HepG2 (cell line): ENCODE results near the gene AMOTL2. TPM values are rescaled to one million over a fixed set of nuclear protein-coding genes. Genes with fewer than 3 reads are reported as not detected.

Experiments used
- CEBPB ChIP-seq: IDR thresholded peaks from 2 replicates; pipeline ENCODE4 v1.6.1; 2011; ENCODE audit warnings: low read depth, low read length, improper control_type of control experiment, borderline replicate concordance
- GLMP ChIP-seq: sonication (generic); formaldehyde crosslinking; IDR thresholded peaks from 2 replicates; pipeline ENCODE4 v1.9.0; 2021; ENCODE audit warnings: missing genetic modification reagents, mild to moderate bottlenecking, borderline replicate concordance
- GTF3A ChIP-seq: sonication (generic); formaldehyde crosslinking; conservative IDR thresholded peaks from 2 replicates; pipeline ENCODE4 v1.4.0; 2020; ENCODE audit warnings: mild to moderate bottlenecking, missing genetic modification reagents
- HOXA7 ChIP-seq: sonication (generic); formaldehyde crosslinking; IDR thresholded peaks from 2 replicates; pipeline ENCODE4 v1.8.1; 2022; ENCODE audit warnings: mild to moderate bottlenecking, missing genetic modification reagents, moderate library complexity
- JUN ChIP-seq: sonication (generic); formaldehyde crosslinking; IDR thresholded peaks from 2 replicates; pipeline ENCODE4 v1.4.0; 2020; ENCODE audit warnings: mild to moderate bottlenecking, missing genetic modification reagents
- KLF9 ChIP-seq: IDR thresholded peaks from 2 replicates; pipeline ENCODE4 v1.6.1; 2016; ENCODE audit warnings: low read depth
- PPARG ChIP-seq: conservative IDR thresholded peaks from 2 replicates; pipeline ENCODE4 v1.6.1; 2016; ENCODE audit warnings: missing biosample characterization, missing genetic modification reagents
- SNAPC5 ChIP-seq: sonication (generic); formaldehyde crosslinking; IDR thresholded peaks from 2 replicates; pipeline ENCODE4 v1.8.1; 2023; ENCODE audit warnings: mild to moderate bottlenecking, missing genetic modification reagents, borderline replicate concordance
- SRSF9 ChIP-seq: fragments of 200-400 bp; formaldehyde crosslinking; IDR thresholded peaks from 2 replicates; pipeline ENCODE4 v1.6.1; 2018; ENCODE audit warnings: borderline replicate concordance, mild to moderate bottlenecking, low read depth, low read length; ENCODE audit not compliant: insufficient read depth, poor library complexity, severe bottlenecking
- TRAFD1 ChIP-seq: sonication (generic); formaldehyde crosslinking; IDR thresholded peaks from 2 replicates; pipeline ENCODE4 v1.5.1; 2020; ENCODE audit warnings: missing genetic modification reagents, mild to moderate bottlenecking, borderline replicate concordance
- TRIM22 ChIP-seq: fragments of 450-650 bp; IDR thresholded peaks from 2 replicates; pipeline ENCODE4 v1.6.1; 2017
- ZNF12 ChIP-seq: sonication (generic); formaldehyde crosslinking; IDR thresholded peaks from 2 replicates; pipeline ENCODE4 v1.5.0; 2020; ENCODE audit warnings: missing genetic modification reagents
- ZNF614 ChIP-seq: IDR thresholded peaks from 2 replicates; pipeline ENCODE4 v1.6.1; 2018; ENCODE audit warnings: missing biosample characterization, missing genetic modification reagents, inconsistent platforms, borderline replicate concordance
- ZNF674 ChIP-seq: sonication (generic); formaldehyde crosslinking; IDR thresholded peaks from 2 replicates; pipeline ENCODE4 v1.5.0; 2020; ENCODE audit warnings: low read depth, mild to moderate bottlenecking, missing genetic modification reagents
- ZNF883 ChIP-seq: sonication (generic); formaldehyde crosslinking; IDR thresholded peaks from 2 replicates; pipeline ENCODE4 v1.5.1; 2020; ENCODE audit warnings: mild to moderate bottlenecking, missing genetic modification reagents; ENCODE audit errors: not compliant biosample characterization
- polyA plus RNA-seq, 8 experiments: library from polyadenylated mRNA; depleted of rRNA in 3 of 8; stranded (reverse) in 7 of 8; unstranded in 1 of 8; fragments of >200 nt; fragmentation: Illumina TruSeq in 4 of 8; extraction: Trizol in 4 of 8; gene quantifications; 2 replicates each; pipeline versions ENCODE4 v1.2.1 to v1.2.3, GENCODE V29; 2011 to 2016; ENCODE audit warnings: low read depth in 4 of 8, missing spikeins in 1 of 8, mixed read lengths in 1 of 8; ENCODE audit not compliant: insufficient read depth in 1 of 8
- total RNA-seq, 5 experiments: library from RNA; depleted of rRNA; stranded (reverse); fragments of >200 nt; fragmentation: Illumina TruSeq; extraction: Trizol; gene quantifications; 2 replicates each; pipeline ENCODE4 v1.2.3, GENCODE V29; 2016; ENCODE audit warnings: low read depth in 1 of 5
- TF ChIP-seq, protein P1 (sequence below): sonication (generic); formaldehyde crosslinking; IDR thresholded peaks from 2 replicates; pipeline ENCODE4 v1.8.1; 2023; ENCODE audit warnings: missing genetic modification reagents, inconsistent platforms, borderline replicate concordance
- TF ChIP-seq, protein P2 (sequence below): sonication (generic); formaldehyde crosslinking; IDR thresholded peaks from 2 replicates; pipeline ENCODE4 v1.8.0; 2022; ENCODE audit warnings: missing genetic modification reagents, mild to moderate bottlenecking, moderate library complexity, borderline replicate concordance
- TF ChIP-seq, protein P3 (sequence below): sonication (generic); formaldehyde crosslinking; IDR thresholded peaks from 2 replicates; pipeline ENCODE4 v1.8.1; 2022; ENCODE audit warnings: mild to moderate bottlenecking, missing genetic modification reagents

The AMOTL2 gene
- total and polyA plus RNA-seq, 2 of the 13 experiments (the other 11 are each of a cell fraction or from before 2014, with no cell fraction given): 17.3 to 18.5 TPM

DNA sequence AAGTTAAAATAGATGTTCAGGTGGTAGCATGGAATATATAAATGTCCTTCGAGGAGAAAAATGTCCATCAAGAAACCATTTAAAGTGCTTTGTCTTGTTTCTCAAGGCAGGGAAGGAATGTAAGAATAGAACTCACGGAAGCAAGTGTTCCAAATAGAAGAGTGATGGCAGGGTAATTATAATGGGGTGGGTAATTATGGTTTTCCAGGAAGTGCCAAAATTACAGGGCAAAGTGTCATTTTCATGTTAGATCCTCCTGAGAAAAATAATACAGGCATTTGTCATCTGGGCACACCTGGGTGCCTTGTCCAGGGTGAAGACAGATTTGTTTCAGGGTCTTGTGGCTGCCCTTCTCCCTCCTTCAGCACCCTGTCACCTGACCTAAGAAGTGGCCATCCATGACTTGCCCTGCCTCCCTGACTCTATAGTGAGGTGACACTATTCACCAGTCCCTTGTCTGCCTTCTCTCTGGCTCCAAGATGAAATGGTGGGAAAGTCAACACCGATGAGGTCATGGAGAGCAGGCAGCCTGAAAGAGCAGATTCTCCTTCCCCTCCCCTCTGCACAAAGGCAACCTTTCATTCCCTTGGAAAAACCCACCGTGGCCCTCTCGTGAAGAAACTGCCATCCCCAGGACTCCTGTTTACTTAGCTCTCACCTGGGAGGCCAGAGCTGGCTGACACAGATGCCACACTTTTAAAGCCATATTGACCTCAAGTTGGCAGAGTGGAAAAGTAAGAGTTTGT lies 45.1 kb upstream of the AMOTL2 start (continued):
- TF ChIP-seq ZNF674 (no peak), HOXA7 (CRISPR knock-in tag) (no peak), ZNF883 (no peak), GTF3A (no peak), KLF9 (CRISPR knock-in tag) (no peak), GLMP (CRISPR knock-in tag) (no peak), TRAFD1 (CRISPR knock-in tag) (no peak), PPARG (CRISPR knock-in tag) (peak; percentile 57), SRSF9 (no peak), ZNF12 (CRISPR knock-in tag) (peak; percentile 26; the same call in 1 of the 2 replicates), TRIM22 (no peak), JUN (CRISPR knock-in tag) (peak; percentile 65), SNAPC5 (CRISPR knock-in tag) (no peak), ZNF614 (peak; percentile 67; the same call in 1 of the 2 replicates), CEBPB (0 out of 2 replicates have a peak, but pooled peaks have one; percentile 12)
- TF ChIP-seq, protein P1, sequence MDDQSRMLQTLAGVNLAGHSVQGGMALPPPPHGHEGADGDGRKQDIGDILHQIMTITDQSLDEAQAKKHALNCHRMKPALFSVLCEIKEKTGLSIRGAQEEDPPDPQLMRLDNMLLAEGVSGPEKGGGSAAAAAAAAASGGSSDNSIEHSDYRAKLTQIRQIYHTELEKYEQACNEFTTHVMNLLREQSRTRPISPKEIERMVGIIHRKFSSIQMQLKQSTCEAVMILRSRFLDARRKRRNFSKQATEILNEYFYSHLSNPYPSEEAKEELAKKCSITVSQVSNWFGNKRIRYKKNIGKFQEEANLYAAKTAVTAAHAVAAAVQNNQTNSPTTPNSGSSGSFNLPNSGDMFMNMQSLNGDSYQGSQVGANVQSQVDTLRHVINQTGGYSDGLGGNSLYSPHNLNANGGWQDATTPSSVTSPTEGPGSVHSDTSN (CRISPR knock-in tag): no peak
- TF ChIP-seq, protein P2, sequence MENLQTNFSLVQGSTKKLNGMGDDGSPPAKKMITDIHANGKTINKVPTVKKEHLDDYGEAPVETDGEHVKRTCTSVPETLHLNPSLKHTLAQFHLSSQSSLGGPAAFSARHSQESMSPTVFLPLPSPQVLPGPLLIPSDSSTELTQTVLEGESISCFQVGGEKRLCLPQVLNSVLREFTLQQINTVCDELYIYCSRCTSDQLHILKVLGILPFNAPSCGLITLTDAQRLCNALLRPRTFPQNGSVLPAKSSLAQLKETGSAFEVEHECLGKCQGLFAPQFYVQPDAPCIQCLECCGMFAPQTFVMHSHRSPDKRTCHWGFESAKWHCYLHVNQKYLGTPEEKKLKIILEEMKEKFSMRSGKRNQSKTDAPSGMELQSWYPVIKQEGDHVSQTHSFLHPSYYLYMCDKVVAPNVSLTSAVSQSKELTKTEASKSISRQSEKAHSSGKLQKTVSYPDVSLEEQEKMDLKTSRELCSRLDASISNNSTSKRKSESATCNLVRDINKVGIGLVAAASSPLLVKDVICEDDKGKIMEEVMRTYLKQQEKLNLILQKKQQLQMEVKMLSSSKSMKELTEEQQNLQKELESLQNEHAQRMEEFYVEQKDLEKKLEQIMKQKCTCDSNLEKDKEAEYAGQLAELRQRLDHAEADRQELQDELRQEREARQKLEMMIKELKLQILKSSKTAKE (CRISPR knock-in tag): no peak
- TF ChIP-seq, protein P3, sequence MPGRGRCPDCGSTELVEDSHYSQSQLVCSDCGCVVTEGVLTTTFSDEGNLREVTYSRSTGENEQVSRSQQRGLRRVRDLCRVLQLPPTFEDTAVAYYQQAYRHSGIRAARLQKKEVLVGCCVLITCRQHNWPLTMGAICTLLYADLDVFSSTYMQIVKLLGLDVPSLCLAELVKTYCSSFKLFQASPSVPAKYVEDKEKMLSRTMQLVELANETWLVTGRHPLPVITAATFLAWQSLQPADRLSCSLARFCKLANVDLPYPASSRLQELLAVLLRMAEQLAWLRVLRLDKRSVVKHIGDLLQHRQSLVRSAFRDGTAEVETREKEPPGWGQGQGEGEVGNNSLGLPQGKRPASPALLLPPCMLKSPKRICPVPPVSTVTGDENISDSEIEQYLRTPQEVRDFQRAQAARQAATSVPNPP: no peak
